ENCODE results near the gene ATXN7.

ATXN7 gene

GRCh38 chr3:64011685-64012084 is 148.0 kb downstream of the ATXN7 start:
- no peak for DNase-seq (ENCODE audit: low read depth in 4 of 4, low spot score in 1 of 4)

- DNase-seq (ENCODE audit: low read depth in 4 of 4, low spot score in 1 of 4), result no peak
Measured at GRCh38 chr3:64016941-64017620, 153.4 kb downstream of the ATXN7 start.

- DNase-seq (ENCODE audit: low read depth in 4 of 4, low spot score in 1 of 4), result no peak
Measured at GRCh38 chr3:64019271-64019670, 155.6 kb downstream of the ATXN7 start.

- no peak for DNase-seq (ENCODE audit: low read depth in 4 of 4, low spot score in 1 of 4)
Measured at GRCh38 chr3:64019879-64020278, 156.2 kb downstream of the ATXN7 start.

- no peak for DNase-seq (ENCODE audit: low read depth in 4 of 4, low spot score in 1 of 4)
Measured at GRCh38 chr3:64021922-64022321, 158.3 kb downstream of the ATXN7 start.

GRCh38 chr3:64022451-64023186 is 159.0 kb downstream of the ATXN7 start:
- DNase-seq (ENCODE audit: low read depth in 4 of 4, low spot score in 1 of 4), result no peak

- peak; percentile 81 to 93 (median 91) for DNase-seq (ENCODE audit: low read depth in 4 of 4, low spot score in 1 of 4)
Measured at GRCh38 chr3:64023187-64023860, 159.7 kb downstream of the ATXN7 start, which contains the start of gene PSMD6. Gene PSMD6, minus strand, starts transcription at chr3:64023494. Its CDS starts 75 bp downstream, at chr3:64023419.

- no peak for DNase-seq (ENCODE audit: low read depth in 4 of 4, low spot score in 1 of 4)
Measured at GRCh38 chr3:64023861-64024223, 160.2 kb downstream of the ATXN7 start.

GRCh38 chr3:64026346-64026745 is 162.7 kb downstream of the ATXN7 start:
- DNase-seq (ENCODE audit: low read depth in 4 of 4, low spot score in 1 of 4), result no peak

GRCh38 chr3:64027658-64028057 is 164.0 kb downstream of the ATXN7 start:
- DNase-seq (ENCODE audit: low read depth in 4 of 4, low spot score in 1 of 4), result no peak

GRCh38 chr3:64028754-64029153 is 165.1 kb downstream of the ATXN7 start:
- DNase-seq (ENCODE audit: low read depth in 4 of 4, low spot score in 1 of 4), result no peak

GRCh38 chr3:64029287-64029686 is 165.6 kb downstream of the ATXN7 start:
- DNase-seq (ENCODE audit: low read depth in 4 of 4, low spot score in 1 of 4), result no peak

- DNase-seq (ENCODE audit: low read depth in 4 of 4, low spot score in 1 of 4), result peak; percentile 56 to 67 (median 57)
Measured at GRCh38 chr3:64030741-64031140, 167.1 kb downstream of the ATXN7 start.

GRCh38 chr3:64031540-64032508 is 168.2 kb downstream of the ATXN7 start:
- no peak for DNase-seq (ENCODE audit: low read depth in 4 of 4, low spot score in 1 of 4)

- no peak for DNase-seq (ENCODE audit: low read depth in 4 of 4, low spot score in 1 of 4)
Measured at GRCh38 chr3:64033069-64033468, 169.4 kb downstream of the ATXN7 start.

GRCh38 chr3:64037084-64037483 is 173.4 kb downstream of the ATXN7 start:
- no peak for DNase-seq (ENCODE audit: low read depth in 4 of 4, low spot score in 1 of 4)

GRCh38 chr3:64038253-64038767 is 174.6 kb downstream of the ATXN7 start:
- no peak for DNase-seq (ENCODE audit: low read depth in 4 of 4, low spot score in 1 of 4)

GRCh38 chr3:64039332-64039731 is 175.7 kb downstream of the ATXN7 start:
- no peak for DNase-seq (ENCODE audit: low read depth in 4 of 4, low spot score in 1 of 4)

- no peak for DNase-seq (ENCODE audit: low read depth in 4 of 4, low spot score in 1 of 4)
Measured at GRCh38 chr3:64039981-64040733, 176.5 kb downstream of the ATXN7 start.

- DNase-seq (ENCODE audit: low read depth in 4 of 4, low spot score in 1 of 4), result no peak
Measured at GRCh38 chr3:64042952-64043351, 179.3 kb downstream of the ATXN7 start.
